ENCODE data around the gene TPST2. TPM values are rescaled to one million over a fixed set of nuclear protein-coding genes. Genes with fewer than 3 reads are reported as not detected.

Gene TPST2
- total RNA-seq, 1 experiment from 2014 or later, result 11.8 TPM

- POLR2A ChIA-PET, result no interaction called here
- ATAC-seq, result no peak
- TF ChIP-seq EZH2 (IDR thresholded peaks at IDR 0.05) (no peak), POLR2A (IDR thresholded peaks at IDR 0.05; ENCODE audit: borderline replicate concordance, extremely low read depth, insufficient read depth, insufficient read length) (no peak), SIN3A (IDR thresholded peaks at IDR 0.05; ENCODE audit: low read depth) (no peak), SRF (IDR thresholded peaks at IDR 0.05; ENCODE audit: low read depth) (no peak), YY1 (IDR thresholded peaks at IDR 0.05; ENCODE audit: extremely low read depth, insufficient replicate concordance, low read depth, low read length) (no peak), REST (IDR thresholded peaks at IDR 0.05; ENCODE audit: low read depth) (no peak)
- H3K4me1 ChIP-seq (ENCODE audit: control insufficient read depth in 1 of 2, insufficient read depth in 2 of 2, low read length in 2 of 2), result no peaks in the 10 kb centered on the region
- H3K9ac ChIP-seq (ENCODE audit: low read length), result no peak overlapping the region
- no peak overlapping the region for H3K27ac ChIP-seq (ENCODE audit: low read depth, low read length)
- no peaks in the 10 kb centered on the region for H3K79me2 ChIP-seq (ENCODE audit: insufficient read depth, low read length)
- RAD21 ChIA-PET (ENCODE audit: low non-redundant PET in 1 of 2, low total read pairs in 2 of 2, uncharacterized antibody in 2 of 2, unreplicated experiment in 2 of 2), result no interaction called here
- DNase-seq (ENCODE audit: low read depth, low spot score), result no peak
- CTCF ChIA-PET, result no interaction called here
- 0 out of 2 replicates have a peak, but pooled peaks cover 5% of the 10 kb centered on the region for H3K27me3 ChIP-seq (ENCODE audit: insufficient read depth, low read length)
- H4K20me1 ChIP-seq (ENCODE audit: insufficient read depth), result no peaks in the 10 kb centered on the region
- no peaks in the 10 kb centered on the region for H3K36me3 ChIP-seq (ENCODE audit: control insufficient read depth in 1 of 2, insufficient read depth in 2 of 2, low read length in 2 of 2)
- H3K4me2 ChIP-seq (ENCODE audit: low read length), result no peak overlapping the region
- no TSS peak for BruUV-seq (replicated peaks)
- no peaks in the 10 kb centered on the region for H3K9me3 ChIP-seq (ENCODE audit: control insufficient read depth in 1 of 2, insufficient read depth in 1 of 2, low read depth in 1 of 2, low read length in 2 of 2)
- H3K4me3 ChIP-seq (replicated peaks in 1 of 2; ENCODE audit: low read depth in 1 of 2, low read length in 2 of 2), result no peak overlapping the region
- intact Hi-C loops (cut with micrococcal nuclease), result no loop called here
- no peak overlapping the region for H2AFZ ChIP-seq (ENCODE audit: low read depth, low read length, poor library complexity, severe bottlenecking)
- H3K9me2 ChIP-seq (ENCODE audit: insufficient read depth), result no peaks in the 10 kb centered on the region
These were observed 26.7 kb upstream of the TPST2 start for GRCh38 chr22:26616650-26617049.

GRCh38 chr22:26615830-26616435 lies 26.0 kb upstream of the TPST2 start:
- Histone ChIP-seq H3K9ac (ENCODE audit: low read length) (no peak overlapping the region), H3K4me1 (ENCODE audit: control insufficient read depth in 1 of 2, insufficient read depth in 2 of 2, low read length in 2 of 2) (no peaks in the 10 kb centered on the region), H4K20me1 (ENCODE audit: insufficient read depth) (no peaks in the 10 kb centered on the region), H3K27me3 (ENCODE audit: insufficient read depth, low read length) (0 out of 2 replicates have a peak, but pooled peaks cover 5% of the 10 kb centered on the region), H3K9me3 (ENCODE audit: control insufficient read depth in 1 of 2, insufficient read depth in 1 of 2, low read depth in 1 of 2, low read length in 2 of 2) (no peaks in the 10 kb centered on the region), H3K27ac (ENCODE audit: low read depth, low read length) (no peak overlapping the region), H3K9me2 (ENCODE audit: insufficient read depth) (no peaks in the 10 kb centered on the region), H3K4me2 (ENCODE audit: low read length) (no peak overlapping the region), H3K36me3 (ENCODE audit: control insufficient read depth in 1 of 2, insufficient read depth in 2 of 2, low read length in 2 of 2) (no peaks in the 10 kb centered on the region), H2AFZ (ENCODE audit: low read depth, low read length, poor library complexity, severe bottlenecking) (no peak overlapping the region), H3K79me2 (ENCODE audit: insufficient read depth, low read length) (no peaks in the 10 kb centered on the region), H3K4me3 (replicated peaks in 1 of 2; ENCODE audit: low read depth in 1 of 2, low read length in 2 of 2) (no peak overlapping the region)
- ChIA-PET CTCF (no interaction called here), RAD21 (ENCODE audit: low non-redundant PET in 1 of 2, low total read pairs in 2 of 2, uncharacterized antibody in 2 of 2, unreplicated experiment in 2 of 2) (no interaction called here), POLR2A (no interaction called here)
- ATAC-seq, result no peak
- DNase-seq (ENCODE audit: low read depth, low spot score), result no peak
- intact Hi-C loops (cut with micrococcal nuclease), result no loop called here
- BruUV-seq (replicated peaks), result no TSS peak
- TF ChIP-seq SIN3A (IDR thresholded peaks at IDR 0.05; ENCODE audit: low read depth) (no peak), RAD21 (IDR thresholded peaks at IDR 0.05; ENCODE audit: low read depth) (no peak), CBX3 (IDR thresholded peaks at IDR 0.05; ENCODE audit: low read depth) (no peak), SRF (IDR thresholded peaks at IDR 0.05; ENCODE audit: low read depth) (no peak), POLR2AphosphoS5 (IDR thresholded peaks at IDR 0.05; ENCODE audit: low read depth, low read length) (no peak), REST (IDR thresholded peaks at IDR 0.05; ENCODE audit: low read depth) (no peak), TCF7L2 (IDR thresholded peaks at IDR 0.05; ENCODE audit: borderline replicate concordance, extremely low read depth, insufficient read depth, insufficient read length) (no peak), POLR2A (IDR thresholded peaks at IDR 0.05; ENCODE audit: borderline replicate concordance, extremely low read depth, insufficient read depth, insufficient read length) (no peak), ELF1 (IDR thresholded peaks at IDR 0.05; ENCODE audit: borderline replicate concordance, low read depth) (no peak)

All from HCT116 (cell line).